CD14-positive monocyte (primary cell): ENCODE data around the gene ZBTB44. TPM values are rescaled to one million over a fixed set of nuclear protein-coding genes. Genes with fewer than 3 reads are reported as not detected.
"Not testable (repeated sequence)": the region's sequence is repeated elsewhere in the genome, so short reads cannot be mapped to it uniquely, and the experiment has no call there.

Experiments used
- DNase-seq, 3 donors: peaks; one replicate each; pipeline ENCODE4 v3.0.0-alpha.2; 2011 to 2022
- H2AFZ ChIP-seq: 2 replicates; pipeline ENCODE4 v1.6.0; 2012; ENCODE audit warnings: mild to moderate bottlenecking, low read depth, low read length, inconsistent platforms; ENCODE audit not compliant: insufficient read depth, poor library complexity, severe bottlenecking
- H3K27ac ChIP-seq, 2 donors: 1 replicate in 1 of 2; 2 replicates in 1 of 2; pipeline ENCODE4 v1.5.1; 2012 to 2013; ENCODE audit warnings: low read length in 2 of 2, control low read depth in 1 of 2, inconsistent platforms in 1 of 2, low read depth in 1 of 2, mild to moderate bottlenecking in 1 of 2
- H3K27me3 ChIP-seq, 2 donors: one replicate each; pipeline versions ENCODE4 v1.6.0 to v1.6.1; 2011 to 2013; ENCODE audit warnings: low read length in 2 of 2; ENCODE audit not compliant: control insufficient read depth in 2 of 2, insufficient read depth in 2 of 2
- H3K36me3 ChIP-seq, 2 donors: replicated peaks in 1 of 2; 1 replicate in 1 of 2; 2 replicates in 1 of 2; pipeline versions ENCODE4 v1.5.1 to v1.6.1; 2012 to 2013; ENCODE audit warnings: low read length in 2 of 2, control low read depth in 1 of 2, inconsistent platforms in 1 of 2, mild to moderate bottlenecking in 1 of 2; ENCODE audit not compliant: insufficient read depth in 2 of 2, control insufficient read depth in 1 of 2
- H3K4me1 ChIP-seq, 2 donors: 1 replicate in 1 of 2; 2 replicates in 1 of 2; pipeline versions ENCODE4 v1.5.1 to v1.6.1; 2012 to 2013; ENCODE audit warnings: low read length in 2 of 2, control low read depth in 1 of 2, inconsistent platforms in 1 of 2, mild to moderate bottlenecking in 1 of 2, moderate library complexity in 1 of 2; ENCODE audit not compliant: insufficient read depth in 2 of 2, control insufficient read depth in 1 of 2
- H3K4me2 ChIP-seq: replicated peaks from 2 replicates; pipeline ENCODE3; 2012; ENCODE audit warnings: low read length, moderate library complexity, mild to moderate bottlenecking; ENCODE audit not compliant: poor library complexity, severe bottlenecking; ENCODE audit errors: extremely low read depth
- H3K4me3 ChIP-seq, 3 experiments: fragments of 200-600 bp in 1 of 3; sonication (generic) in 1 of 3; replicated peaks in 1 of 3; 1 replicate in 2 of 3; 2 replicates in 1 of 3; pipeline ENCODE4 v1.5.1; 2011 to 2013; ENCODE audit warnings: low read length in 3 of 3, mild to moderate bottlenecking in 3 of 3, control low read depth in 2 of 3, low read depth in 2 of 3, inconsistent platforms in 1 of 3, moderate library complexity in 1 of 3
- H3K79me2 ChIP-seq: 2 replicates; pipeline ENCODE4 v1.6.0; 2012; ENCODE audit warnings: mild to moderate bottlenecking, control low read depth, inconsistent platforms, low read length, moderate library complexity; ENCODE audit not compliant: insufficient read depth
- H3K9ac ChIP-seq: 2 replicates; pipeline ENCODE4 v1.6.0; 2017; ENCODE audit warnings: low read length, mild to moderate bottlenecking; ENCODE audit not compliant: insufficient read depth, poor library complexity, severe bottlenecking
- H3K9me3 ChIP-seq, 2 donors: replicated peaks in 1 of 2; 1 replicate in 1 of 2; 2 replicates in 1 of 2; pipeline versions ENCODE4 v1.5.1 to v1.6.1; 2012 to 2013; ENCODE audit warnings: low read length in 2 of 2, control low read depth in 1 of 2; ENCODE audit not compliant: control insufficient read depth in 1 of 2, insufficient read depth in 1 of 2
- H4K20me1 ChIP-seq: 2 replicates; pipeline ENCODE4 v1.6.0; 2012; ENCODE audit warnings: mild to moderate bottlenecking, low read length, control low read depth, moderate library complexity; ENCODE audit not compliant: insufficient read depth
- H3K27ac Mint-ChIP-seq, 7 donors: one replicate each; pipeline ENCODE4 v1.8.0; 2020; ENCODE audit warnings: mild to moderate bottlenecking in 7 of 7, mixed read lengths in 7 of 7, moderate library complexity in 6 of 7, inconsistent platforms in 2 of 7
- H3K27me3 Mint-ChIP-seq, 3 donors: one replicate each; pipeline ENCODE4 v1.8.0; 2021 to 2022; ENCODE audit warnings: low read depth in 3 of 3, mild to moderate bottlenecking in 3 of 3, mixed read lengths in 3 of 3, moderate library complexity in 3 of 3, inconsistent platforms in 1 of 3
- H3K36me3 Mint-ChIP-seq, 2 donors: one replicate each; pipeline ENCODE4 v1.8.0; 2020; ENCODE audit warnings: mixed read lengths in 2 of 2, inconsistent platforms in 1 of 2, mild to moderate bottlenecking in 1 of 2
- H3K4me1 Mint-ChIP-seq: one replicate; pipeline ENCODE4 v1.8.0; 2020; ENCODE audit warnings: mild to moderate bottlenecking, mixed read lengths
- H3K4me3 Mint-ChIP-seq, 2 donors: one replicate each; pipeline ENCODE4 v1.8.0; 2020; ENCODE audit warnings: mild to moderate bottlenecking in 2 of 2, mixed read lengths in 2 of 2, moderate library complexity in 1 of 2
- H3K9me3 Mint-ChIP-seq, 7 donors: one replicate each; pipeline ENCODE4 v1.8.0; 2020 to 2022; ENCODE audit warnings: mixed read lengths in 7 of 7, mild to moderate bottlenecking in 6 of 7, moderate library complexity in 6 of 7, inconsistent platforms in 2 of 7
- CTCF ChIP-seq: fragments of 200-600 bp; IDR thresholded peaks from one replicate; pipeline ENCODE4 v1.8.0; 2022; ENCODE audit warnings: antibody characterized with exemption, mild to moderate bottlenecking
- WGBS: methylation state at CpG from one replicate; pipeline ENCODE4 v1.1.5; 2013; ENCODE audit warnings: missing lambda C conversion rate; ENCODE audit not compliant: insufficient coverage; 5-methylcytosine and 5-hydroxymethylcytosine counted together
- intact Hi-C, 2 donors: fragments of 100-400 bp; cut with micrococcal nuclease; formaldehyde crosslinking; loops; one replicate each; pipeline versions ENCODE4 v1.15.0 to v1.15.1; 2023
- polyA plus RNA-seq, 3 donors: library from polyadenylated mRNA; depleted of rRNA in 1 of 3; unstranded in 2 of 3; stranded (reverse) in 1 of 3; fragments of 300-500 nt in 2 of 3; fragments of >200 nt in 1 of 3; fragmentation: Illumina TruSeq in 2 of 3; gene quantifications; 1 replicate in 2 of 3; 2 replicates in 1 of 3; pipeline ENCODE4 v1.2.3, GENCODE V29; 2012 to 2021

ZBTB44 gene
- polyA plus RNA-seq, 3 donors = 2.4 to 21.3 (median 2.7) TPM

GRCh38 chr11:130295657-130296056 lies 19.1 kb downstream of the ZBTB44 start:
- Histone ChIP-seq H3K4me3 (no peak overlapping the region), H4K20me1 (peaks cover 62% of the 10 kb centered on the region), H3K27me3 (no peaks in the 10 kb centered on the region), H2AFZ (no peak overlapping the region), H3K9me3 (no peaks in the 10 kb centered on the region), H3K4me1 (peaks cover 3 to 10% of the 10 kb centered on the region in 2 donors), H3K27ac (no peak overlapping the region), H3K79me2 (peaks cover 91% of the 10 kb centered on the region), H3K9ac (no peak overlapping the region), H3K36me3 (no peaks in the 10 kb centered on the region), H3K4me2 (no peak overlapping the region)
- H3K4me1 Mint-ChIP-seq = peaks cover 13% of the 10 kb centered on the region
- no CpG with 5 or more reads among the region's 4 CpGs for WGBS
- H3K27me3 Mint-ChIP-seq = no peaks in the 10 kb centered on the region
- H3K36me3 Mint-ChIP-seq = peaks cover 10 to 28% of the 10 kb centered on the region in 2 donors
- no peak for DNase-seq
- no peak overlapping the region for H3K27ac Mint-ChIP-seq
- intact Hi-C loops = no loop called here
- H3K9me3 Mint-ChIP-seq = peaks cover 0 to 2% (median 0%) of the 10 kb centered on the region in 7 donors
- no peak for TF ChIP-seq CTCF
- H3K4me3 Mint-ChIP-seq = no peak overlapping the region

GRCh38 chr11:130282111-130282510 lies 32.6 kb downstream of the ZBTB44 start:
- Histone ChIP-seq H3K4me1 (peaks cover 0 to 7% of the 10 kb centered on the region in 2 donors), H3K79me2 (peaks cover 74% of the 10 kb centered on the region), H3K9me3 (peaks cover 4 to 10% of the 10 kb centered on the region in 2 donors), H4K20me1 (peaks cover 18% of the 10 kb centered on the region), H2AFZ (no peak overlapping the region), H3K4me2 (no peak overlapping the region), H3K27ac (no peak overlapping the region), H3K27me3 (no peaks in the 10 kb centered on the region), H3K4me3 (no peak overlapping the region), H3K9ac (no peak overlapping the region), H3K36me3 (peaks cover 0 to 7% of the 10 kb centered on the region in 2 donors)
- Mint-ChIP-seq H3K36me3 (peaks cover 14 to 38% of the 10 kb centered on the region in 2 donors), H3K27me3 (no peaks in the 10 kb centered on the region), H3K9me3 (peaks cover 3 to 14% (median 6%) of the 10 kb centered on the region in 7 donors), H3K27ac (no peak overlapping the region), H3K4me3 (no peak overlapping the region), H3K4me1 (peaks cover 10% of the 10 kb centered on the region)
- TF ChIP-seq CTCF = no peak
- DNase-seq = no peak
- intact Hi-C loops = no loop called here
- 100% methylated on average over 1 of the region's 2 CpGs for WGBS

- Histone ChIP-seq H3K9me3 (peaks cover 4 to 10% of the 10 kb centered on the region in 2 donors), H4K20me1 (peaks cover 12% of the 10 kb centered on the region), H3K79me2 (peaks cover 69% of the 10 kb centered on the region)
- DNase-seq, H2AFZ ChIP-seq, H3K27me3 Mint-ChIP-seq, H3K27me3 ChIP-seq, H3K4me2 ChIP-seq, H3K4me1 ChIP-seq, H3K27ac ChIP-seq, H3K4me3 ChIP-seq, H3K36me3 ChIP-seq, H3K27ac Mint-ChIP-seq, H3K4me3 Mint-ChIP-seq, intact Hi-C loops, H3K9ac ChIP-seq, H3K4me1 Mint-ChIP-seq: not testable (repeated sequence)
- no CpG with 5 or more reads among the region's 6 CpGs for WGBS
- Mint-ChIP-seq H3K36me3 (peaks cover 10 to 35% of the 10 kb centered on the region in 2 donors), H3K9me3 (peaks cover 3 to 14% (median 6%) of the 10 kb centered on the region in 7 donors)
Measured at GRCh38 chr11:130281341-130281740, 33.4 kb downstream of the ZBTB44 start.
